ENCODE measurements around the gene CDKN1A.
"Not testable (repeated sequence)": the region's sequence is repeated elsewhere in the genome, so short reads cannot be mapped to it uniquely, and the experiment has no call there.

The CDKN1A gene

GRCh38 chr6:36700831-36701230, 22.3 kb downstream of the CDKN1A start:
- TF ChIP-seq, protein P1, sequence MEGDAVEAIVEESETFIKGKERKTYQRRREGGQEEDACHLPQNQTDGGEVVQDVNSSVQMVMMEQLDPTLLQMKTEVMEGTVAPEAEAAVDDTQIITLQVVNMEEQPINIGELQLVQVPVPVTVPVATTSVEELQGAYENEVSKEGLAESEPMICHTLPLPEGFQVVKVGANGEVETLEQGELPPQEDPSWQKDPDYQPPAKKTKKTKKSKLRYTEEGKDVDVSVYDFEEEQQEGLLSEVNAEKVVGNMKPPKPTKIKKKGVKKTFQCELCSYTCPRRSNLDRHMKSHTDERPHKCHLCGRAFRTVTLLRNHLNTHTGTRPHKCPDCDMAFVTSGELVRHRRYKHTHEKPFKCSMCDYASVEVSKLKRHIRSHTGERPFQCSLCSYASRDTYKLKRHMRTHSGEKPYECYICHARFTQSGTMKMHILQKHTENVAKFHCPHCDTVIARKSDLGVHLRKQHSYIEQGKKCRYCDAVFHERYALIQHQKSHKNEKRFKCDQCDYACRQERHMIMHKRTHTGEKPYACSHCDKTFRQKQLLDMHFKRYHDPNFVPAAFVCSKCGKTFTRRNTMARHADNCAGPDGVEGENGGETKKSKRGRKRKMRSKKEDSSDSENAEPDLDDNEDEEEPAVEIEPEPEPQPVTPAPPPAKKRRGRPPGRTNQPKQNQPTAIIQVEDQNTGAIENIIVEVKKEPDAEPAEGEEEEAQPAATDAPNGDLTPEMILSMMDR (IDR thresholded peaks at IDR 0.05; ENCODE audit: insufficient read depth, low read length, poor library complexity, severe bottlenecking) = no peak
- DNase-seq (ENCODE audit: extremely low read depth, insufficient read length) = no peak

GRCh38 chr6:36701401-36701991, 23.0 kb downstream of the CDKN1A start:
- no peak for DNase-seq (ENCODE audit: extremely low read depth, insufficient read length)

More at GRCh38 chr6:36700831-36701230, 22.3 kb downstream of the CDKN1A start:
- Histone ChIP-seq H3K4me3 (replicated peaks; ENCODE audit: low read depth, low read length) (no peak overlapping the region), H3K27me3 (replicated peaks; ENCODE audit: control insufficient read depth, insufficient read depth, low read length) (no peaks in the 10 kb centered on the region), H3K36me3 (ENCODE audit: control insufficient read depth, insufficient read depth, low read length) (no peaks in the 10 kb centered on the region)

DNA sequence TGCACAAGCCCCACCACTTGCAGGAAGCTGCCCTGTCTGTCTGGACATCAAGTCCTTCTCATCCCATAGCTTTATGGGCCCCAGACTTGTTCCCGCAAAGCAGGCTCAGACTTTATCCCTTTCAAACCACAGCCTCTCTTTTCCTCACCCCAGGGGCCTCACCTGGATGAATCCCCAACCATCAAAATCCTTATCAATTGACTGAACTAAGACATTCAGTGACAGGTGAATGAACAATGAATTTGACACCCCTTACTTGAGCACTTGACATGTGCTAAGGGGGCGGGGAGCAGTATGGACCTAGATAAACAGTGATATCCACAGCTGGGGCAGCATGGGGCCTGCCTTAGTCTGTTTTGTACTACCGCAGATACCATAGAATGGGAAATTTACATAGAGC, 24.1 kb downstream of the CDKN1A start:
- Histone ChIP-seq H3K27me3 (replicated peaks; ENCODE audit: control insufficient read depth, insufficient read depth, low read length) (no peaks in the 10 kb centered on the region), H3K4me3 (replicated peaks; ENCODE audit: low read depth, low read length) (no peak overlapping the region), H3K36me3 (ENCODE audit: control insufficient read depth, insufficient read depth, low read length) (no peaks in the 10 kb centered on the region)
- no peak for DNase-seq (ENCODE audit: extremely low read depth, insufficient read length)
- TF ChIP-seq, protein P1 (IDR thresholded peaks at IDR 0.05; ENCODE audit: insufficient read depth, low read length, poor library complexity, severe bottlenecking) = no peak

More at GRCh38 chr6:36701401-36701991, 23.0 kb downstream of the CDKN1A start:
- TF ChIP-seq, protein P1 (IDR thresholded peaks at IDR 0.05; ENCODE audit: insufficient read depth, low read length, poor library complexity, severe bottlenecking) = peak; percentile 62
- H3K36me3 ChIP-seq (ENCODE audit: control insufficient read depth, insufficient read depth, low read length) = no peaks in the 10 kb centered on the region
- no peaks in the 10 kb centered on the region for H3K27me3 ChIP-seq (replicated peaks; ENCODE audit: control insufficient read depth, insufficient read depth, low read length)
- H3K4me3 ChIP-seq (replicated peaks; ENCODE audit: low read depth, low read length) = no peak overlapping the region

- no peaks in the 10 kb centered on the region for H3K36me3 ChIP-seq (ENCODE audit: control insufficient read depth, insufficient read depth, low read length)
- DNase-seq (ENCODE audit: extremely low read depth, insufficient read length) = no peak
- TF ChIP-seq, protein P1 (IDR thresholded peaks at IDR 0.05; ENCODE audit: insufficient read depth, low read length, poor library complexity, severe bottlenecking) = no peak
- H3K27me3 ChIP-seq (replicated peaks; ENCODE audit: control insufficient read depth, insufficient read depth, low read length) = no peaks in the 10 kb centered on the region
- no peak overlapping the region for H3K4me3 ChIP-seq (replicated peaks; ENCODE audit: low read depth, low read length)
Observed at GRCh38 chr6:36703081-36703606, 24.6 kb downstream of the CDKN1A start.

DNA sequence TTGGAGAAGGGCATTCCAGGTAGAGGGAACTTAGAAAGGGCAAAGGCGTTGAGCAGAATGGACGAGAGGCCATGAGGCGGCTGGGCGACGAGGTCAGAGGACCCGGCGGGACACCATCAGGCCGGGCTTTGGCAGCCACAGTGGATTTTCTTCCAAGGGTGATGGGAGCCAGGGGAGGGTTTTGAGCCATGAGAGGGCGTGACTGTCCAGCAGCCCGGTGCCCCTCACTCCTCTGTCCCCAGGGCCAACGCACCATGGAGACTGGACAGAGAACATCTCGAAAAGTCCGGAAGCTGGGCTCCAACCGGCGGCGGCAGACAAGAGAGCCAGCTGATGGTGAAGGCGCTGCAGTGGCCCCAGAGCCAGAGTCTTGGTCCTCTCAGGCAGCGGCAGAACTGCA, 25.5 kb downstream of the CDKN1A start:
- no peaks in the 10 kb centered on the region for H3K36me3 ChIP-seq (ENCODE audit: control insufficient read depth, insufficient read depth, low read length)
- TF ChIP-seq, protein P1 (IDR thresholded peaks at IDR 0.05; ENCODE audit: insufficient read depth, low read length, poor library complexity, severe bottlenecking) = no peak
- no peak overlapping the region for H3K4me3 ChIP-seq (replicated peaks; ENCODE audit: low read depth, low read length)
- H3K27me3 ChIP-seq (replicated peaks; ENCODE audit: control insufficient read depth, insufficient read depth, low read length) = no peaks in the 10 kb centered on the region
- DNase-seq (ENCODE audit: extremely low read depth, insufficient read length) = no peak

DNA sequence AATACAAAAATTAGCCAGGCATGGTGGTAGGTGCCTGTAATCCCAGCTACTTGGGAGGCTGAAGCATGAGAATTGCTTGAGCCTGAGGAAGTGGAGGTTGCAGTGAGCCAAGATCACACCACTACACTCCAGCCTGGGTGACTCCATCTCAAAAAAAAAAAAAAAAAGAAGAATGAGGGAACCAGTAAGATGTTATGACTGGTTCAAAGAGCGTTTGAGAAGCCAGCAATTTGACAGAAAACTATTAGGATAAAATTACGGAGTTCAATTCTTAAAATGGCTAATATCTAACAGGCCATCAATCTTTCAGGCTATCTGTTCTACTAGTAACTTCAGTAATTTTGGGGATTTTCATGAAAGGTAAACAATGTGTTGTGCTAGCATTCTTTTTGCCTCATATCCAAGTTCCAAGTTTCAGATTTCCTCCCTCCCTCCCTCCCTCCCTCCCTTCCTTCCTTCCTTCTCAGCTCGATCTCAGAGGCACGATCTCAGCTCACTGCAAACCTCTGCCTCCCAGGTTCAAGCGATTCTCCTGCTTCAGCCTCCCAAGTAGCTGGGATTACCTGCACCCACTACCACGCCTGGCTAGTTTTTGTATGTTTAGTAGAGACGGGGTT, 26.6 kb downstream of the CDKN1A start:
- H3K36me3 ChIP-seq (ENCODE audit: control insufficient read depth, insufficient read depth, low read length); H3K27me3 ChIP-seq (replicated peaks; ENCODE audit: control insufficient read depth, insufficient read depth, low read length); H3K4me3 ChIP-seq (replicated peaks; ENCODE audit: low read depth, low read length); DNase-seq (ENCODE audit: extremely low read depth, insufficient read length): not testable (repeated sequence)
